CD4-positive, alpha-beta T cell treated with Interleukin-4 for 1 hour (primary cell): ENCODE data around the gene KASH5.
"Not testable (repeated sequence)": the region's sequence is repeated elsewhere in the genome, so short reads cannot be mapped to it uniquely, and the experiment has no call there.

Source experiments
- DNase-seq, 2 donors: peaks; one replicate each; pipeline ENCODE4 v3.0.0-alpha.2; 2020 to 2022

KASH5 gene

DNA sequence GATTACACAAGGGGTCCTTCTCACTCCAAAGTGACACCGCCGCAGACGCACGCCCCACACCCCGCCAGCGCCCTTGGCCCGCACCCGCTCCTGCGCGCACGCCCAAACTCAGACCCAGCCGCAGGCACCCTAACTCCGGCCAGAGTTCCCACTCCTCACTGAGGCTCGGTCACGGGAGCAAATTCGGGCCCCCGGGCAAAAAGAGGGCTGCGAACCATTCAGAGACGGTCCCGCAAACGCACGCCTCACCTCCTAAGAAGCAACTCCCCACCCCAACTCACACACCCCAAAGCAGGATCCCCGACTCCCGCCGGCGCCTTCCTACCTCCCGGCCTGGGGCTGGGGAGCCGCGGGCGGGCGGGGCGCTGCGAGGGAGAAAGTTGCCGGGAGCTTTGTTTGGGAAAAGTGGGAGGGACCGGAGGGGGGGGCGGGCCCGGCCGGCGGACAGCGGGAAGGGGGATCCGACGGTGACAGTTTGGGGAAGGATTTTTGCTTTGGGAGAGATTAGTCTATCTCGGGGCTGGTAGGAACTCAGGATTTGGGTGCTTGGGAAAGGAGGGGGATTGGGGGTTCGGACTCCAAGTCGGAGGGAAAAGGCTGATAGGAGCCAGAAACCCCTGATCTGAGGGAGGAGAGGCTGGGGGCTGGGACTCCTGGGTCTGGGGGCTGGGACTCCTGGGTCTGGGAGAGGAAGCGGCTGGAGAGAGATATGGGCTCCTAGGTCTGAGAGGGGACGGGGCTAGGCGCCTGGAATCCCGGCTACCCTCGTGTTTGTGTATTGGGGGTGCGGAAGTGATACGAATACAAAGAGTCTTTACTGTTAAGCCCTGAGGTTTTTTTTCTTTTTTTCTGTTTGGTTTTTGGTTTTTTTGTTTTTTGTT lies 25.8 kb upstream of the KASH5 start, which contains the start of gene TEAD2:
Gene TEAD2 (minus strand): TSS at position 369 of the 881 bp plus-strand sequence. CDS start 2,341 bp downstream, outside the sequence.
- peak in 1 of 2 donors; percentile 19 for DNase-seq

DNA sequence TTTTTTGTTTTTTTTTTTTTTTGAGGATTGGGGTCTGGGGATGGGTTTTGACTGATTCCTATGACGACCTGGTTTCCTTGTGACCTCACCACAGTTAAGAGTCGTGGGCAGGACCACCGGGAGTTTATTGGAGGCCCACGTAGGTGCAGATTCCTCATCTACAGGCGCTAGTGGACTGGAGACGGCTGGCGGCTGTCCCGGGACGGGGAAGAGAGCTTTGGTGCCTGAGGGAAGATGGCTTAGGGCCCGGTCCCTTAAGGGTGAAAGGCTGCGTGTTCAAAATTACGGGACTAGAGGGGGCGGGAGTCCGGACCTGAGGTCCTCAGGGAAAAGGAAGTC lies 25.2 kb upstream of the KASH5 start:
- no peak for DNase-seq

DNA sequence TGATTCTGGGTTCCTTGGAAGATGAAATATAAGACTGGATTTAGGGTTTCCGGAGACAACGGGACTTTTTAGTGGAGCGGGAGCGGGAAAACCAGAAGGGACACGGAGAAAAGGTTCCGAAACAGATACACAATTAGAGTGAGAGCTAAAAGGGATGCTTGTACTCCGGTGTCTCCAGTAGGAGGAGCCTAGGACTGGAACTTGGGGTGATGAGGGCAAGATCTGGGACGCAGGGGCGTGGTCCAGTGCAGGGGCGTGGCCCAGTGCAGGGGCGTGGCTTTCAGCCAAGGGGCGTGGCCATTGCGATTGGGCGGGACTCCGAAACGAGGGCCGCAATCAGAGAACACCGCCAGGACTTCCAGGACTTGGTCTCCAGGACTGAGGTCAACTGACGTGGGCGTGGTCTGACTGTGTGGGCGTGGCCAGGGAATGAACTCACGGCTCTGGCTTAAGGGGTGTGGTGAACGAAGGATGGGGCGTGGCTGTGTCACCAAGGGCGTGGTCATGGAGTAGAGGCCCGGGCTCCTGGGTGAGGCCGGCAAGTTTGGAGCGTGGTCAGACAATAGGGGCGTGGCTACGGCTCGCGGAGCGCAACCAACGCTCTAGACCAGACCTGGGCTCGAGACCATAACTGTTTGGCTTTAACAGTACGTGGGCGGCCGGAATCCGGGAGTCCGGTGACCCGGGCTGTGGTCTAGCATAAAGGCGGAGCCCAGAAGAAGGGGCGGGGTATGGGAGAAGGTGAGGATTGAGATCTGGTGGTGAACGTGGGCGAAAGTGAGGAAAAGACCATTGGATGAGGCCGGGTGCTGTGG lies 24.6 kb upstream of the KASH5 start, which contains the start of gene DKKL1:
Gene DKKL1 (plus strand): TSS at position 610 of the 815 bp plus-strand sequence. CDS start 122 bp downstream, at position 732.
- DNase-seq = peak; percentile 76 to 89

DNA sequence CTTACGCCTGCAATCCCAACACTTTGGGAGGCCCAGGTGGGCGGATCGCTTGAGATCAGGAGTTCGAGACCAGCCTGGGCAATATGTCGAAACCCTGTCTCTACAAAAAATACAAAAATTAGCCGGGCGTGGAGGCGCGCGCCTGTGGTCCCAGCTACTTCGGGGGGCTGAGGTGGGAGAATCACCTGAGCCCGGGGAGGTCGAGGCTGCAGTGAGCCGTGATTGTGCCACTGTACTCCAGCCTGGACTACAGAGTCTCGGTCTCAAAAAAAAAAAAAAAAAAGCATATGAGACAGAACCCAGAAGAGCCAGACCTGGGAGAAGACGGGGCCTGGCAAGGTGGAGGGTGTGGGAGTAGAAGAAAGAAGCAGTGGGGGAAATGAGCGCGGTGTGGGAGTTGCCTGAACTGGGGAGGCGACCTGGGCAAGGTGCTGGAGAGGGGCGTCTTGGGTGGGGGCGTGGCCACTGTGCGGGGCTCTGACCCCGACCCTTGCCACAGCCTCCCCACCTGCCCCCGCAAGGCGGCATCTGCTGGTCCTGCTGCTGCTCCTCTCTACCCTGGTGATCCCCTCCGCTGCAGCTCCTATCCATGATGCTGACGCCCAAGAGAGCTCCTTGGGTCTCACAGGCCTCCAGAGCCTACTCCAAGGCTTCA lies 23.8 kb upstream of the KASH5 start:
- DNase-seq = no peak

DNA sequence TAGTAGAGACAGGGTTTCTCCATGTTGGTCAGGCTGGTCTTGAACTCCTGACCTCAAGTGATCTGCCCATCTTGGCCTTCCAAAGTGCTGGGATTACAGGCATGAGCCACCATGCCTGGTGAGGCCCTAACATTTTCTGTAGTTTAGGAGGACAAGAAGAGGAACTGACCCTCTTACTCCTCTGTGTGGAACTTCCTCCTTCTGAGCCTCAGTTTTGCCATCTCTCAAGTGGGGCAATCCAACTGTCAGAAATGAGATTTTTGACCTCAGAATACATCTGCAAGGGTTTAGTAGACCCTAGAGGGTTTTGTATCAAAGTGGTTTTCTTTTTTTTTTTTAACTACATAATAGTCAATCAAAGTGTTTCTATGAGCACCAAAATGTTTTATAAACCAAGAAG lies 21.9 kb upstream of the KASH5 start:
- no peak for DNase-seq

DNA sequence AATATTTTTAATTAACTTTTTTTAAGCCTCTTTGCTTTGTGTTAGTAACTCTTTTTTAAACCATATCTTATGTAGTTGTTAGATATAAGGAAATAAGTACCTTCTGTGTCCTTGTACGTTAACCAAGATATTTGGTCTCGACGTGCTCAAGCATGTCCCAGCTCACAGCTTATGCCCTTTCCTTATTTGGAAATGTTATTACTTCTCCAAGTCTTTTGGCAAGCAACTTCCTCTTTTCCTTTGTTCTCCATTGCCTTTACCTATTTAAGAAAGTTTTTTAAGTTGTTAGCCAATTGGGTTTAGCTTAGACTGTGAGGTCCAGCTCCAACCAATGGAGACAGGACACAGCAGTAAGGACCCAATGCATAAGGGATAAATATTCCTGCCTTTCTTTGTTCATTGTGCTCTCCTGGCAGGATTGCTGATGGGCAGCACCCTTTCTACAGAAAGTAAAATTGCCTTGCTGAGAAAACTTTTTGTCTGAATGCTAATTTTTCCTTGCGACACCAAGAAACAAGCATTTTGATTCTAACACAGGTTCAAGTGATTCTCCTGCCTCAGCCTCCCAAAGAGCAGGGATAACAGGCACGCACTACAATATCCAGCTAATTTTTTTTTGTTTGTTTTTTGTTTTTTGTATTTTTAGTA lies 19.2 kb upstream of the KASH5 start:
- DNase-seq = no peak

DNA sequence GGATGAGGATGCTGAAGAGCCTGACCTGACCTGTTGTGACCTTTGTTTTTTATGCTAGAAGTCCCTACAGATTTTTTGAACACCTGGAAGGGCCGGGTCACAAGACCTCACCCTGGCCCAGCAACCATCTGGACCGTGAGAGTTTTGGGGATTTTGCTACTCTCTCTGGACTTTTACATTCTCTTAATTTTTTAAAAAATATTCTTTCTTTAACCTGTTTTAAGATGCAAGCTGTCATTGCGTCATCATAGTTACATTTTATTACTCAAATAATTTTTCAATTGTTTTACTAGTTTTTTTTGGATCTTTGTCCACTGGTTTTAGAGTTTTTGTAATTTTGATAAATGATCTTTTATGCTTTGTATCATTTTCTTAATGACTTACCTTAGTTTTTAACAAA lies 16.9 kb upstream of the KASH5 start:
- no peak for DNase-seq

DNA sequence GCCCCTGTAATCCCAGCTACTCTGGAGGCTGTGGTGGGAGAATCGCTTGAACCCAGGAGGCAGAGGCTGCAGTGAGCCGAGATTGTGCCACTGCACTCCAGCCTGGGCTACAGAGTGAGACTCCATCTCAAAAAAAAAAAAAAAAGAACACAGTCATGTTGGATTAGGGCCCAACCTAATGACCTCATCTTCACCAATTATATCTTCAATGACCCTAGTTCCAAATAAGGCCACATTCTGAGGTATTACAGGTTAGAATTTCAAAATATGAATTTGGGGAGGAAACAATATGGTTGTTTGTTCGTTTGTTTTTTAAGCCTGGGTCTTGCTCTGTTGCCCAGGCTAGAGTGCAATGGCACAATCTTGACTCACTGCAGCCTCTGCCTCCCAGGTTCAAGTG lies 14.9 kb upstream of the KASH5 start:
- DNase-seq = not testable (repeated sequence)

DNA sequence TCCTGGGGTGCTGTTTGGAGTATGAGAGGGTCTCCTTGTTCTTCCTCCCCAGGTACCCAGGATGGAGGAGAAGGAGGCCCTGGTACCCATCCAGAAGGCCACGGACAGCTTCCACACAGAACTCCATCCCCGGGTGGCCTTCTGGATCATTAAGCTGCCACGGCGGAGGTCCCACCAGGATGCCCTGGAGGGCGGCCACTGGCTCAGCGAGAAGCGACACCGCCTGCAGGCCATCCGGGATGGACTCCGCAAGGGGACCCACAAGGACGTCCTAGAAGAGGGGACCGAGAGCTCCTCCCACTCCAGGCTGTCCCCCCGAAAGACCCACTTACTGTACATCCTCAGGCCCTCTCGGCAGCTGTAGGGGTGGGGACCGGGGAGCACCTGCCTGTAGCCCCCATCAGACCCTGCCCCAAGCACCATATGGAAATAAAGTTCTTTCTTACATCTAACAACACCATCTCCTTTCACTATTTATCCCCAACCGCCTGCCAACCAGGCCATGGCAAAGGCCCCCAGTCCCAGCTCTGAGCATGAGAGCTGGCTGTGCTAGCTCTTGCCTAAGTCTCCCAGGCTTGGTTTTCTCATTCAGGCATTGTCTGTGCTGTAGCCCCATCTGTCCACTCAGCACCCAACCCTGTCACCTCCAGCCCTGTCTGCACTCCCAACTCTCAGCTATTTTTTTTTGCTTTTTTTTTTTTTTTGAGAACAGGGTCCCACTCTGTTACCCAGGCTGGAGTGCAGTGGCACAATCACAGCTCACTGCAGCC lies 13.2 kb upstream of the KASH5 start:
- no peak for DNase-seq

DNA sequence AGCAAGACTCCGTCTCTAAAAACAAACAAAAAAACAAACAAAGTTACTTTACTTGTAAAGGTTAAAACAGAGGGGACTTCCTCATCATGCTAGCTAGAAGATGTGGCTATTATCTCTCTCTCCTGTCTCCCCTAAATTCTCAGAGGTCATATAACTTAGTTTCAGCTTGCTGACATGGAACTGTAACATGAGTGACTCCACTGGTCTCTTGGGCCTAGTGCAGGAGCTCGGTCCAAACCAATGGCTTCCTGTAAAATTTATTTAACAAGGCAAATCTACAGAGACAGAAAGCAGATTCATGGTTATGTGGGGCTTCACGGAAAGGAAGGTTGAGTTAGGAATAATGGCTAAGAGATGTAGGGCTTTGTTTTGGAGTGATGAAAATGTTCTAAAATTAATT lies 9.5 kb upstream of the KASH5 start:
- no peak for DNase-seq

DNA sequence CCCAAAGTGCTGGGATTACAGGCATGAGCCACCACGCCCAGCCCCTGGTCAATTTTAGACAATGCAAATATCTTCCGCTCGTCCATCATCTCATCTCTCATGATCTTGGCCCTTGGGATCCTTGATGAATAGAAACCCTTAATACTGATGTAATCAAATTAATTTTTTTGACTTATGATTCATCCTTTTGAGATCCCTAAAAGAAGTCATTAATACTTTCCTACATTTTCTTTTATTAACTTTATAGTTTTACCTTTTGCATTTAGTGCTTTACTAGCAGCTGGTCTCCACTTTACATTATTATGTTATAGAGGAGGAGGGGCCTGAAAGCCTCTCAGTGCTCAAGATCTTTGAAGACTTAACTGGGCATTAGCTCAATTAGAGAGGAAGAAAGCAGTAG lies 7.7 kb upstream of the KASH5 start:
- DNase-seq = no peak

DNA sequence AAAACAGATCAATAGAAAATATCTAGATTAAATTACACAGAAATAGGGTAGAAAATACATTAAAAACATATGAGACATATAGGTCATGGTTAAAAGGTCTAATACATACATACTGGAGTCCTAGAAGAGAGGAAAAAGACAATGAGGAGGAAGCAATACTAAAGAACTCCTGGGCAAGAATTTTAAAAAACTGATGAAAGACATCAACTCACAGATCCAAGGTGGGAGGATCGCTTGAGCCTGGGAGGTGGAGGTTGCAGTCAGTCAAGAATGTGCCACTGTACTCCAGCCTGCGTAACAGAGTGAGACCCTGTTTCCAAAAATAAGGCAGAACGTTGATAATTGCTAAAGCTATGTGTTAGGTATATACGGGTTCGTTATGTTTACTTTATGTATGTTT lies 5.4 kb upstream of the KASH5 start:
- DNase-seq = no peak

DNA sequence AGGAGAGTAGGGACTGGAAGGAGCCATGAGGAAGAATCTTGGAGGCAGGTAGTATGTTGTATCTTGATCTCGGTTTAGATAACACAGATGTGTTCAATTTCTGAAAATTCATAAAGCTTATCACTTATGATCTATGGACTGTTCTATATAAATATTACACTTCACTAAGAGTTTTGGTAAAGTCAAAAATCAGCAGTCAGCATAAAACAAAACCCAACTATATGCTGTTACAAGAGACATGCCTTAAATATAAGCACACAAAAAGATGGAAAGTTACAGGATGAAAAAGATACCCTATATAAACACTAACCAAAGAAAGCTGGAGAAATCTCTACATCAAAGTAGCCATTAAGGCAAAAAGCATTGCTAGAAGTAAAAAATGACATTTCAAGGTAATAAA lies 4.5 kb upstream of the KASH5 start:
- no peak for DNase-seq

DNA sequence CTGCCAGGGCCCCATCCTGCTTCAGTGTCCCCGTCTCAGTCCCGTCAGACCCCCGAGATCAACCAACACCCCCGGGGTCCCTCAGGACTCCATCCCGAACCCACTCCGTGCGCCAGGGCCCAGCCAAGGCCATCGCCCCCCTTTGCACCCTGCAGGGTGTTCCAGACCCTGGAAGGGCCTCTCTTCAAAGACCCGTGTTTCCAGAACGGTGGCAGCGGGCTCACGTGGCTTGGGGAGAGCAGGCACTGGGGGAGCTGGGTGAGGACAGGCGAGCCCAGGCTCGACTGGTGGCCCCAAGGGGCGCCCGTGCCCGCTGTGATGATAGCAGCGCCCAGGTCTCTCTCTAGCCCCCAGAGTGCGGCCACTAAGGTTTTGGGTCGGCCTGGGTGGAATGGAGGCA lies 1.4 kb downstream of the KASH5 start:
- no peak for DNase-seq

DNA sequence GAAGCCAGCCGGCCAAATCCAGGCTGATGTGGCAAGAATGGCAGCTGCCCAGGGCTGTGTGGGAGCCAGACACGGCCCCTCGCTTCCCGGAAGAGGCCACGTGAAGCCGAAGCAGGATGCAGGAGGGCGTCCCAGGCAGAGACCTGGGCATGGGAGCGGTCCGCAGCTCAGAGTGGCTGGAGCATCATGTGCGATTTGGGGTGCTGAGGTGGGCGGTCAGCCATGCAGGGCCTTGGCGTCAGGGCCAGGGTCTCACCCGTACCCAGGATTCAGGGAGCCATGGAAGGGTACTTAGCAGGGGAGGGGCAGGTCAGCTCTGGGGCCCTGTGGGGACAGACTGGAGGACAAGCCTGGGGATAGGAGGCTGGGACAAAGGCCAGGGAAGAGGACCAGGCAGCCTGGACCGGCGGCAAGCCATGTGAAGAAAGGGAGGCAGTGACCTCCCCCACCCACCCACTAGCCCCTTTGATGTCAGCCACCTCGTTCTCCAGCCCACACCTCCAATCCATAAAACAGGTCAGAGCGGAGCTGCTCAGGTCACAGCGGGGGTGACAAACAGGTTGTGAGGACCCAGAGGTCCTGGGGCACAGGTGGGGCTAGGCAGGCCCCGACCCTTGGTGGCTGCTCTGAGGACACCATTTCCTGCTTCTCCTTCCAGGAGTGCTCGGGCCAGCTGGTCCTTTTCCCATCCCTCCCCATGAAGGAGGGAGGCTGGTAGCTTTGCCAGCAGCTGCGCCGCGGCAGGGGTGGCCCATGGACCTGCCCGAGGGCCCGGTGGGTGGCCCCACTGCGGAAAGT lies 2.3 kb downstream of the KASH5 start:
- no peak for DNase-seq

DNA sequence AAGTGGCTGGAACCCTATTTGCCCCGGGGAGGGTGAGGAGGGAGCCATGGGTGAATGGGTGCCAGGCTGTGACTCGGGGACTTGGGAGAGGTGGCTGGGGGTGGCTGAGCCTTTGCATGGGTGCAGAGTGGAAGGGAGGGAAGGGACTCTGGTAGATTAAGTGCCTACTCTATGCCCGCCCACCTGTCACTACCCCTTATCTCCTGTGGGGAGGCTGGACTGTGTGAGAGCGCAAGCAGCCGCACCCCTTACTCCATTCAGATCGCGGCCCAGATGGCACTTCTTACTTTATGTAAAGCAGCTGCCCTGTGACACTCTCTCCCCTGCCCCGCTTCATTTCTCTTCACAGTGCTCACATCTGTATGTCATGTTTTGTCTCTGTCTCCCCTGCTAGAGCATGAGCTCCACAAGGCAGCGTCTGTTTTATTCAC lies 2.9 kb downstream of the KASH5 start:
- peak in 1 of 2 donors; percentile 55 for DNase-seq

DNA sequence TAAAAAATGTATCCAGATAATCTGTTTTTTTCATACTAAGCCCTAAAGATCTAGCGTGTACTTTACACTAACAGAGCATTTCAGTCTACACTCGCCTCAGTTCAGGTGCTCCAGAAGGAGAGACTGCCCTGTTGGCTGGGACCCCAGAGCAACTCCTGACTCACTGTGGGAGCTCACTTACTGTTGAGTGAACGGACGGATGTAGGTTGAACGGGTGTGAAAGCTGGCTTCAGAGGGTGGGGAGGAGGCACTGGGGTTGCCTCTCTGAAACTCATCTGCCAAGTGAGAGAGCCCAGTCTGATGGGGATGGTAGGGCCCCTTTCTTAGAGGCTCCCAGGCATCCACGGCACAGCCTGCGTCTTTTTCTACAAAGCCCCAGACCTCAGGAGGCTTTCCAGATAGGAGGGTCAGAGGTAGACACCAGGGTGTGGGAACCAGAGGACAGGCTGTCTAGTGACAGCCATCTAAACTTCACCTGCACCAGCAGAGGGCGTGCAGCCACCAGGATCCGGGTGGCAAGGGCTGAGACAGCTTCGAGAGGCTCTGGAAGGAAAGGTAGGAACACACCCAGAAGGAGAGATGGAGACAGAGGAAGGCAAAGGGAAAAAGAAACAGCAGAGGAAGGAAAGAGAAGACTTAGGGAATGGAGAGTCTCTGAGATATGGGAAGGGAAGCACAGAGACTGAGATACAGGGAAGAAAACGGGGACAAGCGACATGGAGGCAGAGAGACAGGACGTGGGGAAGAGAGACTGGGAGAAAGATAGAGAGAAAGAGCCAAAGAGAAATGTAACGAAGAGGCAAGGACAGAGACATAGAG lies 3.7 kb downstream of the KASH5 start:
- DNase-seq = peak; percentile 82 to 85

DNA sequence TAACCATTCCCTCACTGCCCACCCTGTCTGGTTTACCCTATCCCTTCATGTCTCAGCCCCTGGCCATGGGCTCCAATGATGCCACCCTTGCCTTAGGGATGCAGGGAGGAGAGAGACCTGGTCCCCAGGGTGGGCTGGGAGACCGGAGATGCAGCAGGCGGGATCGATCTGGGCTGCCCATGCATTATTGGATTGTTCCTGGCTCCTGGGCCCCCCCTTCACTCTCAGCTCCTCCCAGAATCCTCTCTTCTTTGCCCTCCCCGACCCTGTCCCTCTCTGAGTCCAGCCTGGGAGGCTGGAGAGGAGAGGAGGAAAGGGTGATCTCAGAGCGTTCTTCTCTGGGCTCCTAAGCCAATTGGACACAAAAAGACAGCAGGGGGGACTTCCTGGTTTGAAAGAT lies 5.8 kb downstream of the KASH5 start:
- no peak for DNase-seq

DNA sequence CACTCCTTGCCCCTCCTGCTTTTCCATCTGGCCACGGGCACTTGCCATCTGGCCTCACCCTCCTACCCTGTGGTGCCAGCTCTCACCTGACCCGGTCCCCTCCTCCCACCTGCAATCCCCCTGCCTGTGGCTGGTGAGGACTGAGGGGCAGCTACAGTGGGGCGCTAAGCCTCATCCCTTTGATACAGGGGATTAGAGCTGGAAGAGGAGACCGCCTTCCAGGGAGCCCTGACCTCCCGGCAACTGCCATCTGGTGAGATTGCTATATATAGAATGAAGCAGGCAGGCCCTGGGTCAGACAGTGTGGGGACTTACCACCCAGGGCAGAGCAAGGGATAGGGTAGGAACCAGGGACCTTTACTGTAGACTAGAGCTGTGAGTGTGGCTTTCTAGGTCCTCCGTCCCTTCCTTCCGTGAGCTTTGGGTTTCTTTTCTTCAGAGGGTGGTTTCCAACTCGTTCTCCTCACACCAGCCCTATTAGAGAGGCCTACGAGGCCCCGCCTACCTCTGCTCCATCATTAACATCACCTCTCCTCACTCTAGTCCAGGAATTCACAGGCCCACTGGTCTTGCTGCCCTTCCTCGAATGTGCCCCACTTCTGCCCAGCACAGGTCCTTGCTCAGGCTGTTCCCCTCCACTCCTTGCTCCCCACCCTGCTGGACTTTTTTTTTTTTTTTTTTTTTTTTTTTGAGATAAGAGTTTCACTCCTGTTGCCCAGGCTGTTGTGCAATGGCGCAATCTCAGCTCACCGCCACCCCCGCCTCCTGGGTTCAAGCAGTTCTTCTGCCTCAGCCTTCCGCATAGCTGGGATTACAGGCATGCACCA lies 7.7 kb downstream of the KASH5 start:
- DNase-seq = no peak
